KMS-11 (cell line): ENCODE results near the gene NBEA.

Experiments
- H2AFZ ChIP-seq: fragments of 200-600 bp; sonication (generic); 2 replicates; pipeline ENCODE4 v1.6.1; 2016; ENCODE audit warnings: antibody characterized with exemption, mixed run types, low read depth
- H3K27ac ChIP-seq: fragments of 200-600 bp; sonication (generic); 2 replicates; pipeline ENCODE4 v1.6.1; 2016; ENCODE audit warnings: mild to moderate bottlenecking, mixed run types
- H3K27me3 ChIP-seq: fragments of 200-600 bp; sonication (generic); 2 replicates; pipeline ENCODE4 v1.6.1; 2017; ENCODE audit warnings: mild to moderate bottlenecking, low read depth, mixed run types, moderate library complexity; ENCODE audit not compliant: insufficient read depth
- H3K36me3 ChIP-seq: fragments of 200-600 bp; sonication (generic); 2 replicates; pipeline ENCODE4 v1.6.1; 2017; ENCODE audit warnings: mild to moderate bottlenecking, mixed run types; ENCODE audit not compliant: insufficient read depth
- H3K4me1 ChIP-seq: fragments of 200-600 bp; sonication (generic); 2 replicates; pipeline ENCODE4 v1.6.1; 2016; ENCODE audit warnings: mild to moderate bottlenecking, low read depth, mixed run types; ENCODE audit not compliant: poor library complexity, severe bottlenecking
- H3K4me2 ChIP-seq: fragments of 200-600 bp; sonication (generic); 2 replicates; pipeline ENCODE4 v1.7.0; 2016; ENCODE audit warnings: mild to moderate bottlenecking, mixed run types
- H3K4me3 ChIP-seq: fragments of 200-600 bp; sonication (generic); IDR thresholded peaks from 2 replicates; pipeline ENCODE4 v1.6.1; 2017; ENCODE audit warnings: low read depth, low read length, mixed read lengths; ENCODE audit not compliant: insufficient read depth
- H3K79me2 ChIP-seq: fragments of 200-600 bp; sonication (generic); 2 replicates; pipeline ENCODE4 v1.6.1; 2016; ENCODE audit warnings: low read depth, mixed run types; ENCODE audit not compliant: insufficient read depth
- H3K9ac ChIP-seq: fragments of 200-600 bp; sonication (generic); 2 replicates; pipeline ENCODE4 v1.6.1; 2016; ENCODE audit warnings: mild to moderate bottlenecking, mixed run types
- H4K20me1 ChIP-seq: fragments of 200-600 bp; sonication (generic); 2 replicates; pipeline ENCODE4 v1.6.1; 2016; ENCODE audit warnings: mild to moderate bottlenecking, mixed run types; ENCODE audit not compliant: insufficient read depth
- TF ChIP-seq, protein P1 (sequence below): fragments of 200-600 bp; sonication (generic); conservative IDR thresholded peaks from 2 replicates; pipeline ENCODE4 v1.6.1; 2017; ENCODE audit warnings: low read depth, mild to moderate bottlenecking, antibody characterized with exemption, low read length, moderate library complexity, mixed read lengths

The NBEA gene

DNA sequence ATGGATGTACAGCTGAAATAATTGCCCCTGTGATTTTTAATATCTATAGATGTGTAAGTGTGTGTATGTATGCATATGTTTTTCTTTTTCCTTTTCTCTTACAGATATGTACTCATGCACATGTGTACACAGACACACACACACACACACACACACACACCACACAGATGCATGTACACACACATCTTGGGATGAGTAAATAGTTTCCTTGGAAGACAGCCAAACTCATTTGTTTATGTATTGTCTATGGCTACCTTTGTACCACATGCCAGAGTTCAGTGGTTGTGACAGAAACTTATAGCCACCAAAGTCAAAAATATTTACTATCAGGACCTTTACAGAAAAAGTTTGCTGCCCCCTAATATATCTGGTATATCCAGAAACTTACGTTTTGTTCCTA, 341.8 kb downstream of the NBEA start:
- Histone ChIP-seq H3K36me3 (no peaks in the 10 kb centered on the region), H3K4me3 (no peak overlapping the region), H3K79me2 (no peaks in the 10 kb centered on the region), H3K27ac (no peak overlapping the region), H4K20me1 (no peaks in the 10 kb centered on the region), H2AFZ (no peak overlapping the region), H3K4me2 (no peak overlapping the region; the same call in 1 of the 2 replicates), H3K4me1 (peaks cover 14% of the 10 kb centered on the region), H3K27me3 (no peaks in the 10 kb centered on the region), H3K9ac (no peak overlapping the region)
- TF ChIP-seq, protein P1, sequence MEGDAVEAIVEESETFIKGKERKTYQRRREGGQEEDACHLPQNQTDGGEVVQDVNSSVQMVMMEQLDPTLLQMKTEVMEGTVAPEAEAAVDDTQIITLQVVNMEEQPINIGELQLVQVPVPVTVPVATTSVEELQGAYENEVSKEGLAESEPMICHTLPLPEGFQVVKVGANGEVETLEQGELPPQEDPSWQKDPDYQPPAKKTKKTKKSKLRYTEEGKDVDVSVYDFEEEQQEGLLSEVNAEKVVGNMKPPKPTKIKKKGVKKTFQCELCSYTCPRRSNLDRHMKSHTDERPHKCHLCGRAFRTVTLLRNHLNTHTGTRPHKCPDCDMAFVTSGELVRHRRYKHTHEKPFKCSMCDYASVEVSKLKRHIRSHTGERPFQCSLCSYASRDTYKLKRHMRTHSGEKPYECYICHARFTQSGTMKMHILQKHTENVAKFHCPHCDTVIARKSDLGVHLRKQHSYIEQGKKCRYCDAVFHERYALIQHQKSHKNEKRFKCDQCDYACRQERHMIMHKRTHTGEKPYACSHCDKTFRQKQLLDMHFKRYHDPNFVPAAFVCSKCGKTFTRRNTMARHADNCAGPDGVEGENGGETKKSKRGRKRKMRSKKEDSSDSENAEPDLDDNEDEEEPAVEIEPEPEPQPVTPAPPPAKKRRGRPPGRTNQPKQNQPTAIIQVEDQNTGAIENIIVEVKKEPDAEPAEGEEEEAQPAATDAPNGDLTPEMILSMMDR: no peak

DNA sequence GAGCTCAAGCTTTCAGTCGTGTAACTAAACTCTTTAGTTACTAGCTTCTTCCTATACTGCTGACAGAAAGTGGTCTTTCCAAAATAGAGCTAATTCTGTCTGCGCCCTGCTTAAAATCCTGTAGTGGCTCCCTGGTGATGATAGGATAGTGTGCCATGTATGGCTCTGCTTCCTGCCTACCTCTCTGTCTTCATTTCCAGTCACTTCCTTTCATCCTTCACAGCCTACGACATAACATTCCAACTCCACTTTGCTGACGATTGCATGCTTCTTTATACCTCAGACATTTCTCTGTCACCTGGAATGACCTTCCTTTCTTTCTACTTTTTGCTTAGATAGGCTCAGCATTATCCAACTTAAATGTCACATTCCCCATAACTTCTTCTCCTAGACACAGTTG, 343.6 kb downstream of the NBEA start:
- Histone ChIP-seq H3K36me3 (no peaks in the 10 kb centered on the region), H4K20me1 (no peaks in the 10 kb centered on the region), H3K27me3 (no peaks in the 10 kb centered on the region), H3K4me2 (no peak overlapping the region), H3K4me3 (no peak overlapping the region), H3K79me2 (no peaks in the 10 kb centered on the region), H2AFZ (no peak overlapping the region), H3K4me1 (peaks cover 14% of the 10 kb centered on the region), H3K27ac (no peak overlapping the region), H3K9ac (no peak overlapping the region)
- TF ChIP-seq, protein P1: no peak

DNA sequence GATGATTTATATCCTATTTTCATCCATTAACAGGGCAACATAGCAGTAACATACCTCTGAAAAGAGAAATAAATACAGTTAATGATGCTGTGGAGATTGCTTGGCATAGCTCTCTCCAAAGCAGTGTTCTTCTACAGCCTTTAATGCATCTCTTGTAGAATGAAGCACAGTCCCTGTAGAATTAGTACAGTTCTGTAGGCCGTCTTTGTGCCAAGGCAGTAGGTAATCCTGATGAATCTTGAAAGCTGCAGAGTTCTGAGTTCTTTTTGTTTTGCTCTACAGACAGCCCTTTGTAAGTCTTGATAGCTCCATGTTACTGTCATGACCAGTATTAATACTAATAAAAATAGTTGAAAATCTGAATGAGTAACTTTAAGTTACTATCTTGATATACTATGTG, 350.3 kb downstream of the NBEA start:
- no peak overlapping the region for H3K9ac ChIP-seq
- no peaks in the 10 kb centered on the region for H3K4me1 ChIP-seq
- TF ChIP-seq, protein P1: no peak
- no peaks in the 10 kb centered on the region for H4K20me1 ChIP-seq
- no peaks in the 10 kb centered on the region for H3K36me3 ChIP-seq
- H3K4me3 ChIP-seq: no peak overlapping the region
- no peak overlapping the region for H3K4me2 ChIP-seq
- no peaks in the 10 kb centered on the region for H3K79me2 ChIP-seq
- no peaks in the 10 kb centered on the region for H3K27me3 ChIP-seq
- no peak overlapping the region for H3K27ac ChIP-seq
- H2AFZ ChIP-seq: no peak overlapping the region

DNA sequence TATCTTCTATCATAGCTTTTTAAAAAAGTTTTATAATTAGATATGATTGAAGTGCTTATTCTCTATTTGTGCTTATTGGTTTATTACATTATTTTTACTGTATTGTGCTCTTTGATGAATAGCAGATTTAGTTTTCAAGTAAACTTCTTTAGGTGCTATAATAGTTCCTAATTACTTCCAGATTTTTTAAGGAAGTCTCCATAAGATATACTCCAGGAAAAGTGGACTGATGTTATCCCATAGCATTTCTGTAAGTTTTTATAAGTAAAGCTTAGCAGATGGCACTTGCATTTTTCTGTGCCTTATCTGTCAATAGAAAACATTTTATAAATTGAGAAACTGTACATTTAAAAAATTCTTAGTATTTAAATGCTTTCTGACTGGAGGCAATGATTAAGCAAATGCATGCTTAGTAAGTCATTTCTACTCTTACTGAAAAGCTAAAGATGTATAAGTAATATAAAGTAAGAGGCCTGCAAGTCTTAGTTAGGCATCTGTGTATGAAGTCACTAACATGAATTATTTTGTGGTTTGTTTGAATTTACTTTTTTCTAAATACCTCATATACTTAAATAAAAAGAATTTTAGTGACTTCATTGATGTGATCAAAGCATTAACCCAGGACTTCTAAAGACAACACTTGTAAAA, 351.6 kb downstream of the NBEA start:
- H3K9ac ChIP-seq: no peak overlapping the region

More for the DNA sequence above, 351.6 kb downstream of the NBEA start:
- Histone ChIP-seq H4K20me1 (no peaks in the 10 kb centered on the region), H3K36me3 (no peaks in the 10 kb centered on the region), H3K4me1 (no peaks in the 10 kb centered on the region), H3K79me2 (no peaks in the 10 kb centered on the region), H3K4me3 (no peak overlapping the region), H3K27ac (no peak overlapping the region), H3K4me2 (no peak overlapping the region), H3K27me3 (no peaks in the 10 kb centered on the region), H2AFZ (no peak overlapping the region)
- TF ChIP-seq, protein P1: no peak
